GM19372 (cell line): Measurements from ENCODE around the gene TPRN.

Source experiments
- ATAC-seq: cut with Tn5 transposase; IDR thresholded peaks from one replicate; pipeline ENCODE4 v1.9.1; 2021; ENCODE audit warnings: mild to moderate bottlenecking, low read depth, moderate library complexity; ENCODE audit not compliant: unreplicated experiment

The TPRN gene

GRCh38 chr9:137175345-137175961 is 25.1 kb downstream of the TPRN start:
- no peak for ATAC-seq

GRCh38 chr9:137174722-137175293 is 25.7 kb downstream of the TPRN start:
- ATAC-seq: no peak

- no peak for ATAC-seq
These were observed 26.5 kb downstream of the TPRN start for GRCh38 chr9:137173796-137174664.

GRCh38 chr9:137172901-137173795 is 27.4 kb downstream of the TPRN start:
- ATAC-seq: no peak

GRCh38 chr9:137171149-137171900 is 29.2 kb downstream of the TPRN start:
- no peak for ATAC-seq

GRCh38 chr9:137170486-137171148 is 29.9 kb downstream of the TPRN start:
- no peak for ATAC-seq

GRCh38 chr9:137169896-137170358 is 30.6 kb downstream of the TPRN start, which contains the start of gene LRRC26:
Gene LRRC26, minus strand, starts transcription at chr9:137170051. Its CDS starts 108 bp downstream, at chr9:137169943.
- no peak for ATAC-seq

GRCh38 chr9:137168904-137169856 is 31.4 kb downstream of the TPRN start:
- ATAC-seq: no peak

- ATAC-seq: no peak
These were observed 32.0 kb downstream of the TPRN start for GRCh38 chr9:137168573-137168903.

- ATAC-seq: no peak
These were observed 32.6 kb downstream of the TPRN start for GRCh38 chr9:137167747-137168572.

- ATAC-seq: no peak
These were observed 33.2 kb downstream of the TPRN start for GRCh38 chr9:137167277-137167746.

GRCh38 chr9:137166380-137167229 is 33.9 kb downstream of the TPRN start:
- ATAC-seq: no peak

GRCh38 chr9:137165250-137165836 is 35.2 kb downstream of the TPRN start:
- ATAC-seq: no peak

GRCh38 chr9:137164370-137165249 is 35.9 kb downstream of the TPRN start:
- no peak for ATAC-seq

- ATAC-seq: no peak
These were observed 36.7 kb downstream of the TPRN start for GRCh38 chr9:137163805-137164204.
